Retinal pigment epithelial cell (primary cell): Measurements from ENCODE around the gene EXT2.

Source experiments
- DNase-seq: peaks from one replicate; pipeline ENCODE4 v3.0.0-alpha.2; 2010; ENCODE audit warnings: low read depth
- H3K4me3 ChIP-seq: 2 replicates; pipeline ENCODE4 v1.5.1; 2011; ENCODE audit warnings: mild to moderate bottlenecking, low read length, control low read depth, moderate library complexity
- TF ChIP-seq, protein P1 (sequence below): conservative IDR thresholded peaks from 2 replicates; pipeline ENCODE4 v1.5.1; 2011; ENCODE audit warnings: low read depth, low read length, control low read depth, inconsistent platforms

EXT2 gene

DNA sequence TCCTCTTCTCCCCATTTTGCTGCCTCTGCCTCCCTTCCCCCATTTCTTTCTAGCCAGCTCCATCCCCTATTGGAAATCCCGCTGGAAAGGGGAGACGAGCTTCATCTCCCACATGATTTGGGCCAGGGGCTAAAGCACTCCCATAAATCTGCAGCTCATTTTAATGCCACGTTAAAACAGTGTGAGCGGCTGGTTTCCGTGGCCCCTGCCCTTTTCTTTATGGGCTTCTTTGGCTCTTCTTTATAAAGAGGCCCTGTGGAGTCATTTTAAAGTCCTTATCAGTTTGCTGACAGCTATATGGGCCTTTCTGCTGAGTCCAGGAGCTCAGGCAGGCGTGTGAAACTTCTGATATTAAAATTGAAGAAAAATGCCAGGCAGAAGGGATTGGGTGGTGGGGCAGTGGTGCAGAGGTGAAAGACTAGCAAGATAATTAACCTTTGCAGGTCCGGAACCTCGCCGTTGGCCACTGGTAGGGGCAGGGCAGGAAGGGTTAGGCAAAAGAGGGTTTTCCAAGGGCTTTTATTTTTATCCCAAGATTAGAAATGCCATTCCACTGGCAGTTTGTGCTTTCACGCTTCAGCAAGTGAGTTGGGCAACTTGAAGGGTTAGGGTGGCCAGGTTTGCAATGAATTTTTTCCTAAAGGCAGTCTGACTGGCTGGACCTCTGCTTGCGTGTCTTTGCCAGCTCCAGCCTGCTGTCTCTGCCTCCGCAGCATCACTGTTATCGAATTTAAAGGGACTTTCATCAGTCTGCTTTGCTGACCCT, 44.3 kb downstream of the EXT2 start:
- no peak for DNase-seq
- no peak overlapping the region for H3K4me3 ChIP-seq
- TF ChIP-seq, protein P1, sequence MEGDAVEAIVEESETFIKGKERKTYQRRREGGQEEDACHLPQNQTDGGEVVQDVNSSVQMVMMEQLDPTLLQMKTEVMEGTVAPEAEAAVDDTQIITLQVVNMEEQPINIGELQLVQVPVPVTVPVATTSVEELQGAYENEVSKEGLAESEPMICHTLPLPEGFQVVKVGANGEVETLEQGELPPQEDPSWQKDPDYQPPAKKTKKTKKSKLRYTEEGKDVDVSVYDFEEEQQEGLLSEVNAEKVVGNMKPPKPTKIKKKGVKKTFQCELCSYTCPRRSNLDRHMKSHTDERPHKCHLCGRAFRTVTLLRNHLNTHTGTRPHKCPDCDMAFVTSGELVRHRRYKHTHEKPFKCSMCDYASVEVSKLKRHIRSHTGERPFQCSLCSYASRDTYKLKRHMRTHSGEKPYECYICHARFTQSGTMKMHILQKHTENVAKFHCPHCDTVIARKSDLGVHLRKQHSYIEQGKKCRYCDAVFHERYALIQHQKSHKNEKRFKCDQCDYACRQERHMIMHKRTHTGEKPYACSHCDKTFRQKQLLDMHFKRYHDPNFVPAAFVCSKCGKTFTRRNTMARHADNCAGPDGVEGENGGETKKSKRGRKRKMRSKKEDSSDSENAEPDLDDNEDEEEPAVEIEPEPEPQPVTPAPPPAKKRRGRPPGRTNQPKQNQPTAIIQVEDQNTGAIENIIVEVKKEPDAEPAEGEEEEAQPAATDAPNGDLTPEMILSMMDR = no peak

DNA sequence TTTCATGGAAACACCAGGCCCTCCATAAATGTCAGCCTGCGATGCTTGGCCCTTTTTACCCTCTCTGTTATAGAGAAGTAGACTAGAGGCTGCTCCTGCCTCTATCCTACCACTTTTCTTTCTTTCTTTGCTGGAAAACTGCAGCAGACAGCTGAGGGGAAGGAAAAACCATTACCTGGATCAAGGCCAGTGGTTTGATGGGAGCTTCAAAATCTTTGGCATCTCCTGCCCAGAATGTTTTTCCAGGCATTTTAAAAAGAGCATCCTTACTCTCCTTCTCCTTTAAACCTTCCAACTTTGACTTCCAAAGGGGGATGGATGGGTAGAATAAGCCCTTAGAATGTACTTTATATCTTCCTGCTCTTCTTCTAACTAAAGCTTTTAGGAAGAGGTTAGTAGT, 44.9 kb downstream of the EXT2 start:
- TF ChIP-seq, protein P1 = no peak
- no peak for DNase-seq
- no peak overlapping the region for H3K4me3 ChIP-seq

DNA sequence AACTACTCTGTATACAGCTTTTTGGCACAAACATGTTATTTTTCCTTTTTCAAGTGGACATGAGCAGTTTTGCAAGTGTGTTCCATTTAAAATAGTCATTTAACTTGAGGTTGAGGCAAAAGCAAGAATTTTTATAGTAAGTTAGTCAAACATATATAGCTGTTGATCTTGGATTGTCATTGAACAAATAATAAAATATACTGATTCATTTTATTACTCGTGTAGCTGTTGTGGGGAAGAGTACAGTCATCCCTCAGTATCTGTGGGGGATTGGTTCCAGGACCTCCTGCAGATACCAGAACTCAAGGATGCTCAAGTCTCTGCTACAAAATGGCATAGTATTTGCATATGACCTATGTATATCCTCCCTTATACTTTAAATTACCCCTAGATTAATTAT, 45.3 kb downstream of the EXT2 start:
- no peak overlapping the region for H3K4me3 ChIP-seq
- TF ChIP-seq, protein P1 = no peak
- DNase-seq = no peak

DNA sequence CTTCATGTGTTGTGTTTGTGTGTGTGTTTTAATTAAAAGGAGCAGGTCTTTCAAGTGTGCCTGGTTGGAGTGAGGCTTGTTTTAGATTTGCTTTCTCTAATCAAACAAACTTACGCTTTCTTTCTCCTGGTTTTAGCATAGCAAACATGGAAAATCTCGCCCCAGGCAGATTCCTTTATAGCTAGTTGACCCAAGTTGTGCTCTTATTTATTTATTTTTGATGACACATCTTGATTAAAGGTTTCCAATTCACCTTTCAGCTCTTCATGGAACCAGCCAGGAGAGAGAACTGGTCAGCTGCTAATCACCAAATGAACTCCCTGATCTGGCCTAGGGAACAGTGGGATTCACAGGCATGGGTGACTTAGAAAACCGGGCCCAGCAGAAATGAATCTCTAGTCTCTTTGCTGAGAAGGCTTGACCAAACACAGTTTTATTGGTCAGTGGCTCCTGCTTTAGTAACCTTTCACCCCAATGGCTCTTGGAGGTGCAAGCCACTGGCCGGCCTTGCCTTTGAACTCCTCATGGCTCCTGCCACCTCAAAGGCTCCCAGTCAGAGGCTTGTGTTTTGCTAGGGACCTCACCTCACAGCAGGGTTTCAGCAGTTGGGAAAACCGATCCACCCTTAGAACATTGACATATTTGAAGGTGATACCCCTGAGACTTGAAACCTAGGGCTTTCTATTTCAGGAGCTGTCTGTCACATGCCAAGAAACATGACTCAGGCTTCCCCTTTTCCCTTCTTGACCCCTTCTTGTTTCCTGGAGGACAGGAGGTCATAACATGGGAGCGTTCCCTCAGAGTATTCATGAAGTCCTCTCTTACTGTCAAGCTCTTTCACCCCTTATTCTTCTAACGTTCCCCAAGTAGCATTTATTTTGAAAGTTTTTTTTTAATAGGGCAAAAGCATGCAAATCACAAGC, 48.8 kb downstream of the EXT2 start:
- TF ChIP-seq, protein P1 = no peak
- DNase-seq = no peak
- H3K4me3 ChIP-seq = no peak overlapping the region

DNA sequence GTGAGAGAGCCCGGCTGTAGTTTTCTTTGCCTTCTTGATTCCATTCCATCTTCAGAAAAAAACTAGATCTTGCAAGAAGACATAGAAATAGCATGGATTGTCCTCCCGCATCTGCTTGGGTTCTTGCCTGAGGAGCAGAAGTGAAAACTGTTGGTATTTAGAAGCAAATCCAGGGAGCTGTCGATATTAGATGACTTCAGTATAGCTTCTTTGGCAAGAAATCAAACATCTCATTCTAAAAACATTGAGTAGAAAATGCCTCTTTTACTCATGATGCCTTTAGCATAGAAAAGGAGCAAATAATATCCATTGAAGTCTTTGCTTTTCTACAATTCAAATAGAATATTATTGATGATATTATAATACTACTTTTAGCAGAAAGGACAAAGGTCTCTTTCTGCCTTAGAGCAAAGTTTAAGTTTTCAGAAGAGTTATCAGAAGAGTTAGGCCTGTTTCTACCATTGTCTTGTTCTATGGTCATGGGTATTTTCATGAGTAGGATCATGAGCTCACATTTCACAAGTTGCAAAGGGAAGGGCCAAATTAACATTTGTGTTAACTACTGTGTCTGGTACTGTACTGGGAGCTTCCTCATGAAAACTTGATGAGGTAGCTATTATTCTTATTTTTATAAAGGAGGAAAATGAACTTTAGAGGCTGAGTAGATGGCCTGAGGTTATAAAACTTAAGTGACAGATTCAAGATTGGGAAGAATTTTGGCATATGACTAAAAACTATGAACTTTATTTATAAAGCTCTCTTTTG, 49.7 kb downstream of the EXT2 start:
- no peak for DNase-seq
- no peak overlapping the region for H3K4me3 ChIP-seq
- TF ChIP-seq, protein P1 = no peak

DNA sequence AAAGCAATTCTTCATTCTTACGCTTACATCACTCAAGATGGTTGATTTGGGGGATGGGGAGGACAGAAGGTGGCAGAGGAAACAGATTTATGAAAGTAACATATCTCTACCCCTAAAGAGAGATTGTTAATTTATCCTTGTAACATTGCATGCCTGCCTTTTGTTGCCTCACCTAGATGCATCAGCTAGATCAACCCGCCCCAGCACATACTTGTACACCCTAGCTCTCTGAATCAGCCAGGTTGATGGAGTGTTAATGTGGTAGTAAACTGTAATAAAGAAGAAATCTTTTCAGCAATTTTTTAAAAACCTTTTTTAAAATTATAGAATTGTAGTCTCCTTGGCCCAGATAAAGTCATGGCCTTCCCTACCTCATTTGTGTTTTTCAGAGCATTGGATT, 51.5 kb downstream of the EXT2 start:
- no peak for DNase-seq
- H3K4me3 ChIP-seq = no peak overlapping the region
- TF ChIP-seq, protein P1 = no peak
